Neural cell (in vitro differentiated cells): ENCODE results near the gene LIPC. TPM values are rescaled to one million over a fixed set of nuclear protein-coding genes. Genes with fewer than 3 reads are reported as not detected.

Source experiments
- H2AFZ ChIP-seq: fragments of 200-600, 300-800 bp; sonication (generic), shearing (Covaris generic); 2 replicates; pipeline ENCODE4 v1.6.0; 2014; ENCODE audit warnings: low read depth, mild to moderate bottlenecking, antibody characterized with exemption, low read length, moderate library complexity
- H3F3A ChIP-seq: fragments of 200-600 bp; shearing (Covaris generic); 2 replicates; pipeline ENCODE4 v1.6.1; 2016; ENCODE audit warnings: mild to moderate bottlenecking, moderate library complexity, mixed read lengths, antibody characterized with exemption, low read length; ENCODE audit not compliant: insufficient read depth, poor library complexity, severe bottlenecking
- H3K27ac ChIP-seq: fragments of 200-600, 300-800 bp; sonication (generic), shearing (Covaris generic); 2 replicates; pipeline ENCODE4 v1.5.1; 2014; ENCODE audit warnings: mild to moderate bottlenecking, low read length, moderate library complexity
- H3K27me3 ChIP-seq: fragments of 300-800, 200-600 bp; sonication (generic), shearing (Covaris generic); 2 replicates; pipeline ENCODE4 v1.6.0; 2014; ENCODE audit warnings: mild to moderate bottlenecking, low read depth, low read length, moderate library complexity; ENCODE audit not compliant: insufficient read depth
- H3K36me3 ChIP-seq: fragments of 300-800, 200-600 bp; sonication (generic), shearing (Covaris generic); 2 replicates; pipeline ENCODE4 v1.5.1; 2014; ENCODE audit warnings: mild to moderate bottlenecking, antibody characterized with exemption, low read length, moderate library complexity; ENCODE audit not compliant: insufficient read depth
- H3K4me2 ChIP-seq: fragments of 300-800, 200-600 bp; sonication (generic), shearing (Covaris generic); 2 replicates; pipeline ENCODE4 v1.6.0; 2014; ENCODE audit warnings: mild to moderate bottlenecking, low read length
- H3K4me3 ChIP-seq: fragments of 300-800, 200-600 bp; sonication (generic), shearing (Covaris generic); 2 replicates; pipeline ENCODE4 v1.5.1; 2014; ENCODE audit warnings: mild to moderate bottlenecking, low read length, moderate library complexity
- H3K79me2 ChIP-seq: fragments of 200-600 bp; shearing (Covaris generic); replicated peaks from 2 replicates; pipeline ENCODE4 v1.6.0; 2014; ENCODE audit warnings: mild to moderate bottlenecking, low read length, moderate library complexity; ENCODE audit not compliant: insufficient read depth
- H3K9ac ChIP-seq: fragments of 300-800, 200-600 bp; sonication (generic), shearing (Covaris generic); 2 replicates; pipeline ENCODE4 v1.6.1; 2016; ENCODE audit warnings: mild to moderate bottlenecking, low read length, mixed read lengths
- H3K9me2 ChIP-seq: fragments of 200-600 bp; shearing (Covaris generic); 2 replicates; pipeline ENCODE4 v1.6.1; 2016; ENCODE audit warnings: mild to moderate bottlenecking, low read length, mixed read lengths; ENCODE audit not compliant: insufficient read depth
- H3K9me3 ChIP-seq: fragments of 200-600, 300-800 bp; sonication (generic), shearing (Covaris generic); 2 replicates; pipeline ENCODE4 v1.6.1; 2016; ENCODE audit warnings: mild to moderate bottlenecking, mixed run types, low read length, moderate library complexity, mixed read lengths
- H4K20me1 ChIP-seq: fragments of 200-600 bp; shearing (Covaris generic); 2 replicates; pipeline ENCODE4 v1.6.1; 2016; ENCODE audit warnings: mild to moderate bottlenecking, mixed run types; ENCODE audit not compliant: insufficient read depth
- EP300 ChIP-seq: fragments of 450-650 bp; conservative IDR thresholded peaks from 2 replicates; pipeline ENCODE4 v1.6.1; 2014; ENCODE audit warnings: antibody characterized with exemption, mild to moderate bottlenecking, moderate library complexity; ENCODE audit not compliant: poor library complexity, severe bottlenecking
- EZH2 ChIP-seq: fragments of 200-600, 300-800 bp; shearing (Covaris generic), sonication (generic); IDR thresholded peaks from 2 replicates; pipeline ENCODE4 v1.6.1; 2014; ENCODE audit warnings: antibody characterized with exemption, low read length, borderline replicate concordance, mild to moderate bottlenecking; ENCODE audit not compliant: insufficient read depth, poor library complexity, severe bottlenecking
- MXI1 ChIP-seq: fragments of 450-650 bp; conservative IDR thresholded peaks from 2 replicates; pipeline ENCODE4 v1.6.1; 2014; ENCODE audit warnings: antibody characterized with exemption, mild to moderate bottlenecking; ENCODE audit not compliant: poor library complexity, severe bottlenecking
- POLR2AphosphoS5 ChIP-seq: IDR thresholded peaks from 2 replicates; pipeline ENCODE4 v1.6.1; 2012
- RAD21 ChIP-seq: fragments of 450-650 bp; conservative IDR thresholded peaks from 2 replicates; pipeline ENCODE4 v1.6.1; 2014; ENCODE audit warnings: antibody characterized with exemption, mild to moderate bottlenecking, moderate library complexity
- REST ChIP-seq: IDR thresholded peaks from 2 replicates; pipeline ENCODE4 v1.6.1; 2012; ENCODE audit warnings: borderline replicate concordance
- SMC3 ChIP-seq: fragments of 450-650 bp; conservative IDR thresholded peaks from 2 replicates; pipeline ENCODE4 v1.6.1; 2014; ENCODE audit warnings: antibody characterized with exemption, mild to moderate bottlenecking, moderate library complexity; ENCODE audit not compliant: poor library complexity
- TAF1 ChIP-seq: IDR thresholded peaks from 2 replicates; pipeline ENCODE4 v1.6.1; 2012; ENCODE audit warnings: low read depth
- polyA plus RNA-seq: library from polyadenylated mRNA; depleted of rRNA; stranded (reverse); fragments of >200 nt; gene quantifications from 2 replicates; pipeline ENCODE4 v1.2.3, GENCODE V29; 2014
- TF ChIP-seq, protein P1 (sequence below): fragments of 450-650 bp; IDR thresholded peaks from 2 replicates; pipeline ENCODE4 v1.5.1; 2014; ENCODE audit warnings: antibody characterized with exemption, mild to moderate bottlenecking, moderate library complexity; ENCODE audit not compliant: poor library complexity, severe bottlenecking

The LIPC gene
- polyA plus RNA-seq, 1 donor from 2014 or later = not detected

DNA sequence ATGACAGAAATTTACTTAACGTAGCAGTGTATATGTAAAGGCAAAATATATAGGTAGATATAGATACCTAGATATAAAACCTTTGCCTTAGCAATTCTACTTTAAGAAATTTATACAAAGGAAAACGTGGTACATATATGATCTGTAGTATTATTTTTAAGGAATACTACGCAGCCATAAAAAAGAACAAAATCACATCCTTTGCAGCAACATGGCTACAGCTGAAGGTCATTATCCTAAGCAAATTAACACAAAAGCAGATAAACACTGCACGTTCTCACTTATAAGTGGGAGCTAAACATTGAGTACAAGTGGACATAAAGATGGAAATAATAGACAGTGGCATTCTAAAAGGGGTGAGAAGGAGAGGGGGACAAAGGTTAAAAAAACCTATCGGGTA lies 14.8 kb upstream of the LIPC start:
- Histone ChIP-seq H2AFZ (no peak overlapping the region), H3K4me2 (no peak overlapping the region), H3K9me3 (no peaks in the 10 kb centered on the region), H3K9ac (no peak overlapping the region), H3K27ac (no peak overlapping the region), H4K20me1 (no peaks in the 10 kb centered on the region), H3K4me3 (no peak overlapping the region), H3K79me2 (no peaks in the 10 kb centered on the region), H3K9me2 (no peaks in the 10 kb centered on the region), H3K36me3 (no peaks in the 10 kb centered on the region), H3F3A (no peaks in the 10 kb centered on the region), H3K27me3 (no peaks in the 10 kb centered on the region)
- TF ChIP-seq, protein P1, sequence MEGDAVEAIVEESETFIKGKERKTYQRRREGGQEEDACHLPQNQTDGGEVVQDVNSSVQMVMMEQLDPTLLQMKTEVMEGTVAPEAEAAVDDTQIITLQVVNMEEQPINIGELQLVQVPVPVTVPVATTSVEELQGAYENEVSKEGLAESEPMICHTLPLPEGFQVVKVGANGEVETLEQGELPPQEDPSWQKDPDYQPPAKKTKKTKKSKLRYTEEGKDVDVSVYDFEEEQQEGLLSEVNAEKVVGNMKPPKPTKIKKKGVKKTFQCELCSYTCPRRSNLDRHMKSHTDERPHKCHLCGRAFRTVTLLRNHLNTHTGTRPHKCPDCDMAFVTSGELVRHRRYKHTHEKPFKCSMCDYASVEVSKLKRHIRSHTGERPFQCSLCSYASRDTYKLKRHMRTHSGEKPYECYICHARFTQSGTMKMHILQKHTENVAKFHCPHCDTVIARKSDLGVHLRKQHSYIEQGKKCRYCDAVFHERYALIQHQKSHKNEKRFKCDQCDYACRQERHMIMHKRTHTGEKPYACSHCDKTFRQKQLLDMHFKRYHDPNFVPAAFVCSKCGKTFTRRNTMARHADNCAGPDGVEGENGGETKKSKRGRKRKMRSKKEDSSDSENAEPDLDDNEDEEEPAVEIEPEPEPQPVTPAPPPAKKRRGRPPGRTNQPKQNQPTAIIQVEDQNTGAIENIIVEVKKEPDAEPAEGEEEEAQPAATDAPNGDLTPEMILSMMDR = no peak
- TF ChIP-seq POLR2AphosphoS5 = no peak
- no peak for TF ChIP-seq RAD21

DNA sequence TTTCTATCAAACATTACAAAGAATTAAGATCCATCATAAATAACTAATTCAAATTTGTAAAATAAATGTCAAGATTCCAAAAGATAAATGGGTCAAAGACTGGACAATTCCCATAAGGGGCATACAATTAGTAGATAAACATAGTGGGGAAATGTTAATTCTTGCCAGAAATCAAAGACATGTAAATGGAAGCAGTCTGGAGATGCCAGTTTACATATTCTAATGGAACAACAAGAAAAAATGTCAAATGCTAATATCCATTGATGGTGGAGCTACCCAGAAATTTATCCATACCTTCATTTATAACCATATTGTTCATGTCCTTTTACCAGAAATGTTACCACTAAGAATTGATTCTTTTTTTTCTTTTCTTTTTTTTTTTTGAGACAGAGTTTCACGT lies 13.7 kb upstream of the LIPC start:
- TF ChIP-seq TAF1 = no peak
- TF ChIP-seq SMC3 = no peak
- TF ChIP-seq MXI1 = no peak
- no peak for TF ChIP-seq EP300
- TF ChIP-seq EZH2 = no peak
- no peak for TF ChIP-seq REST
- TF ChIP-seq POLR2AphosphoS5 = no peak
- TF ChIP-seq, protein P1 = no peak
- no peak for TF ChIP-seq RAD21
- H3K36me3 ChIP-seq = no peaks in the 10 kb centered on the region
- H3K79me2 ChIP-seq = no peaks in the 10 kb centered on the region
- no peaks in the 10 kb centered on the region for H3K9me2 ChIP-seq
- H3K4me2 ChIP-seq = no peak overlapping the region
- H2AFZ ChIP-seq = no peak overlapping the region
- no peak overlapping the region for H3K4me3 ChIP-seq
- no peak overlapping the region for H3K9ac ChIP-seq
- no peak overlapping the region for H3K27ac ChIP-seq
- H3K27me3 ChIP-seq = no peaks in the 10 kb centered on the region
- no peaks in the 10 kb centered on the region for H3F3A ChIP-seq
- H4K20me1 ChIP-seq = no peaks in the 10 kb centered on the region
- H3K9me3 ChIP-seq = no peaks in the 10 kb centered on the region
